PFSK-1 (cell line): Measurements from ENCODE around the gene WWC1.

ENCODE experiments used
- FOXP2 ChIP-seq: optimal IDR thresholded peaks from 2 replicates; pipeline ENCODE3; 2011; ENCODE audit warnings: borderline replicate concordance, control low read depth, inconsistent platforms; ENCODE audit not compliant: insufficient read depth; ENCODE audit errors: extremely low read length, extremely low read depth
- POLR2AphosphoS5 ChIP-seq: IDR thresholded peaks from 2 replicates; pipeline ENCODE4 v1.6.1; 2012; ENCODE audit warnings: low read depth, mild to moderate bottlenecking, control low read depth, low read length, moderate library complexity
- REST ChIP-seq, 2 experiments: IDR thresholded peaks; 2 replicates each; pipeline versions ENCODE4 v1.6.1 to v1.8.0; 2011 to 2012; ENCODE audit warnings: low read depth in 2 of 2, low read length in 2 of 2, control low read depth in 1 of 2, inconsistent platforms in 1 of 2, mild to moderate bottlenecking in 1 of 2, moderate library complexity in 1 of 2; ENCODE audit not compliant: insufficient read depth in 1 of 2
- SIN3A ChIP-seq: IDR thresholded peaks from 2 replicates; pipeline ENCODE4 v1.6.1; 2012; ENCODE audit warnings: mild to moderate bottlenecking, low read length, moderate library complexity, borderline replicate concordance; ENCODE audit not compliant: insufficient read depth
- TAF1 ChIP-seq: IDR thresholded peaks from 2 replicates; pipeline ENCODE4 v1.6.1; 2012; ENCODE audit warnings: low read length, control low read depth, borderline replicate concordance; ENCODE audit not compliant: insufficient read depth

WWC1 gene

GRCh38 chr5:168362097-168362885 lies 70.8 kb downstream of the WWC1 start:
- TF ChIP-seq FOXP2 (no peak), POLR2AphosphoS5 (no peak), SIN3A (no peak), TAF1 (no peak), REST (IDR thresholded peaks at IDR 0.05; ENCODE audit: insufficient read depth in 1 of 2, low read depth in 2 of 2, low read length in 2 of 2) (no peak)

- TF ChIP-seq TAF1: no peak
- no peak for TF ChIP-seq REST (IDR thresholded peaks at IDR 0.05; ENCODE audit: insufficient read depth in 1 of 2, low read depth in 2 of 2, low read length in 2 of 2)
- TF ChIP-seq POLR2AphosphoS5: no peak
- no peak for TF ChIP-seq FOXP2
- no peak for TF ChIP-seq SIN3A
Observed at GRCh38 chr5:168364151-168364661, 72.8 kb downstream of the WWC1 start.

- no peak for TF ChIP-seq SIN3A
- no peak for TF ChIP-seq FOXP2
- no peak for TF ChIP-seq REST (IDR thresholded peaks at IDR 0.05; ENCODE audit: insufficient read depth in 1 of 2, low read depth in 2 of 2, low read length in 2 of 2)
- TF ChIP-seq POLR2AphosphoS5: no peak
- TF ChIP-seq TAF1: no peak
Observed at GRCh38 chr5:168364750-168365550, 73.5 kb downstream of the WWC1 start.

- no peak for TF ChIP-seq FOXP2
- no peak for TF ChIP-seq TAF1
- no peak for TF ChIP-seq SIN3A
- no peak for TF ChIP-seq POLR2AphosphoS5
- TF ChIP-seq REST (IDR thresholded peaks at IDR 0.05; ENCODE audit: insufficient read depth in 1 of 2, low read depth in 2 of 2, low read length in 2 of 2): no peak
Observed at GRCh38 chr5:168365581-168366081, 74.2 kb downstream of the WWC1 start.
